RWPE1 (cell line): ENCODE measurements around the gene CCDC175.

ENCODE experiments used
- CTCF ChIA-PET: fragments of 350-600 bp; sonication (Branson Sonifier 250); formaldehyde crosslinking; extraction: SDS; loops from one replicate; lab custom pipeline; 2021; lab: Yijun Ruan, JAX
- POLR2A ChIA-PET: fragments of 400-600 bp; formaldehyde crosslinking; extraction: SDS; loops from one replicate; lab custom pipeline; 2020; ENCODE audit warnings: antibody characterized with exemption; ENCODE audit not compliant: low non-redundant PET; lab: Yijun Ruan, JAX
- DNase-seq: peaks from one replicate; pipeline ENCODE4 v3.0.0; 2012; ENCODE audit warnings: low spot score
- H3K27ac ChIP-seq: fragments of 450-650 bp; 2 replicates; pipeline ENCODE4 v1.5.1; 2017
- CTCF ChIP-seq: fragments of 450-650 bp; conservative IDR thresholded peaks from 2 replicates; pipeline ENCODE4 v1.5.1; 2017; ENCODE audit warnings: low read depth, mild to moderate bottlenecking

The CCDC175 gene

GRCh38 chr14:59492384-59492783 is 84.2 kb downstream of the CCDC175 start:
- no peak overlapping the region for H3K27ac ChIP-seq
- POLR2A ChIA-PET = no interaction called here
- DNase-seq = no peak
- TF ChIP-seq CTCF = no peak
- CTCF ChIA-PET = no interaction called here

- no peak for TF ChIP-seq CTCF
- H3K27ac ChIP-seq = no peak overlapping the region
- no peak for DNase-seq
- ChIA-PET POLR2A (no interaction called here), CTCF (interaction anchor here (0.6 to 0.7 kb wide), 3 partner anchors 17 to 142 kb away, joined by 3 read pairs; no protein-coding TSS in a partner anchor)
These were observed 85.9 kb downstream of the CCDC175 start for GRCh38 chr14:59490756-59491155.

GRCh38 chr14:59484639-59485175 is 91.9 kb downstream of the CCDC175 start:
- H3K27ac ChIP-seq = peak overlapping the region; percentile 94
- CTCF ChIA-PET = interaction anchor here (0.7 to 1.4 kb wide), 4 partner anchors 23 to 1838 kb away, joined by 3 to 5 read pairs (median 4); no protein-coding TSS in a partner anchor
- POLR2A ChIA-PET = interaction anchor here (0.6 kb wide), 1 partner anchor 606 kb away, joined by 3 read pairs; no protein-coding TSS in a partner anchor
- no peak for TF ChIP-seq CTCF
- DNase-seq = no peak

GRCh38 chr14:59483819-59484638 is 92.6 kb downstream of the CCDC175 start, which contains the start of the genes JKAMP and L3HYPDH:
TSS of gene JKAMP (plus strand) at chr14:59484517. CDS start at chr14:59484590, 73 bp downstream.
TSS of gene L3HYPDH (minus strand) at chr14:59484408. CDS start at chr14:59484316, 92 bp downstream.
- peak within 1 kb of the TSS; percentile 94 for H3K27ac ChIP-seq
- DNase-seq = peak; percentile 92
- CTCF ChIA-PET = interaction anchor here (0.5 to 1.4 kb wide), 7 partner anchors 23 to 1838 kb away, joined by 3 to 5 read pairs (median 3); no protein-coding TSS in a partner anchor
- POLR2A ChIA-PET = interaction anchor here (0.6 kb wide), 1 partner anchor 607 kb away, joined by 3 read pairs; no protein-coding TSS in a partner anchor
- TF ChIP-seq CTCF = peak; percentile 71

- CTCF ChIA-PET = interaction anchor here (0.5 to 1.4 kb wide), 4 partner anchors 24 to 681 kb away, joined by 3 to 4 read pairs (median 3); no protein-coding TSS in a partner anchor
- DNase-seq = peak; percentile 36
- POLR2A ChIA-PET = no interaction called here
- TF ChIP-seq CTCF = no peak
- peak overlapping the region; percentile 94 for H3K27ac ChIP-seq
These were observed 93.2 kb downstream of the CCDC175 start for GRCh38 chr14:59483363-59483762.
